Measurements from ENCODE around the gene TBPL1.

Gene TBPL1

DNA sequence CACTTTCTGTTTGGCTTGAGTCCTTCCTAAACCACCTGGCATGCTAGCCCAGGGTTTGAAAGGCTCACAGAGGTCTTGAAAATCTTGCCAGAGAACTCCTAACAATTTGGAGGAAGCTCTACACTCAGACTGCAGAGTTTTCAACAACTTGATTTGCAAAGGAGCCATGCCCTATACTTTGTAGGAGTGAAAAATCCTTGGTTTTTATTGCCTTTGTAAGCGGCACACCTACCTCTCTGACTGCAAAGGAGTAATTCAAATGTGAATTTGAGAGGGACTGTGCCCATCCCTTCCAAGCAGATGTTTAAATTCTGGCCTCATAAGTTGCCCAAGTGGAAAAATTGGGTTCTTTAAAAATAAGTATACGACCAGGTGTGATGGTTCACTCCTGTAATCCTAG is 58.0 kb downstream of the TBPL1 start:
- no peak for DNase-seq

DNA sequence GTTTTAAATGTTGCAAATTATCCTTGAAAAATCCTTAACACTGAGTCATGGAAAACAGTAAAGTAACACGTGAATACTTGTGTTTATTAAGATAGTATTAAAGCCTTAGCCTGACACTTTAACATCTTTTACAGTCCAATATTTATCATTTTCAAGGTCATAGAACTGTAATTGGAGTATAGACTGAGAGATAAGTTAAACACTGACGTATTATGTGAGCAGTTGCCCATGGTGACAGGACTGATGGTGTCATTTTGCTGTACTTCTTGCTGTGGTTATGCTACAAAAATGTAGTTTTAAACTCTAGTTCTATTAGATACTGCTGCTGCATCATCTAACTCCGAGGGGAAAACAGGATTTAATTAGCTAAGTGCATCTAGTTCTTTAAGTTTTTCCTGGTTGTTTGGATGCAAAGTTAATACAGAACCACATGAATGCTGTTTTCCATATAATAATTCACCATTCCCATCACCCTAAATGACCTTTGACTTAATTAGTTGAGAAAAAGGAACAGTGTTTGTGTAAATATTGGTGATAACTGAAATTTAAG is 61.6 kb downstream of the TBPL1 start:
- no peak for DNase-seq

DNA sequence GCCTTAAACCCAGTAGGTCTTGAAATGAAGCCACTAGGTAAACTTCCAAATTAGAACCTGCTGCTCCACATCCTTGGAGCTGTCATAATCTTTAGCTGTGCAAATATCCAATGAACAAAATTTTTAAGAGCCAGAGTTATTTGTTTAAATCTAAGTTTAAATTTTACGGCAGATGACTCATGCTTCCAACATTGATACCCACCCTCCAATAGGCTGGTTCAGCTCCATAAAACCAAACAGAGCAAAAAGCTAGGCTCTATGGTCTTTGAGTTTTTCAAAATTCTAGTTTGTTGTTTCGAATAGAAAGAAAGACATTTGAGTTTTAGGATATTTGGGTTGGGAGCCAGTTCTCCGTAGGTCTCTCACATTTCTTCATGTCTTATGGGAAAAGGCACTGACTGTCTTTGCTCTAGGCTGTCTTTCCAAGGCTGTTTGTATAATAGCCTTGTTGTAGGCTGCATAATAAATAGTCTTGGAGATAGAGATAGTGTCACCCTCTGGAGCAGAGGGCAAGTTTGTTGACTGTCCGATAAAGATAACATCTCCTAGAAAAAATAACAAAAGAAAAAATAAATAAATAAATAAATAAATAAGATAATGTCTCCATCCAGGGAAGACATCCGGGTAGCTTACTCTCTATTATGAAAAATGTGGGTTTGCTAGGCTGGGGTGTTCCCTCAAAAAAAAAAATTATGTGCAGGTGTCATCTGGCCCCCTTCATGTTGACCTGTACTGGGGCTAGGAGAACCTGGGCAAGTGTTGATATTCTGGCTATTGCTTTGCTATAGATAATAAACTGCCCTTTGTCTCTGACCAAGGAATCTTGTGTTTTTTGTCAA is 62.9 kb downstream of the TBPL1 start:
- no peak for DNase-seq

DNA sequence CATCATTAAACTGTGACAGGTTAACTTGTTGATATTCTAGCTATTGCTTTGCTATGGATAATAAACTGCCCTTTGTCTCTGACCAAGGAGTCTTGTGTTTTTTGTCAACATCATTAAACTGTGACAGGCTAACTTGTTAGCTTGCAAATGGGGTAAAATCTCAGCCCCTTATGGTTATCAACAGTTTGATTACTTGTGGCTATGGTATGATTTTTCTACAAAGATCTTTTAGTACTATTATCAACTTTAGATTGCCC is 63.5 kb downstream of the TBPL1 start:
- DNase-seq = no peak

DNA sequence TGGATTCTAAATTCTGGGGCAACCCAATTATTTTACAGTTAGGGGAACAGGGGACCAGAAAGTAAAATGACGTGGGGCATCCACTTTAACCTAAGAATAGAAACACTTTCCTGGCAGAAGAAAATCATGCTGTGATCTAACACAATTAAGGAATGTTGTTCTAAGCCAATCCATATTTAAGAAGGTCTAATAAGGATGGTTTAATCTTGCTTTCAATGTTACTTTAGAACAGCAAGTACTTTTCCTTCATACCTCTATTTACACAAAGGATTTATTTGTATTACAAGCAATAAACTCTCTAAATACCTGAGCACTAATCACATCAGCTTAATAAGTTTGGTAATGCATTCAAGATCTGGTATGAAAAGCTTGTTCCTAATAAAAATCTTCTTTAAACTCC is 67.0 kb downstream of the TBPL1 start:
- no peak for DNase-seq

GRCh38 chr6:134020543-134020942 is 67.5 kb downstream of the TBPL1 start:
- no peak for DNase-seq

- no peak for DNase-seq
These were observed 67.9 kb downstream of the TBPL1 start for GRCh38 chr6:134020968-134021367.

- no peak for DNase-seq
These were observed 68.5 kb downstream of the TBPL1 start for GRCh38 chr6:134021396-134022122.

GRCh38 chr6:134022650-134023049 is 69.6 kb downstream of the TBPL1 start:
- DNase-seq = no peak

DNA sequence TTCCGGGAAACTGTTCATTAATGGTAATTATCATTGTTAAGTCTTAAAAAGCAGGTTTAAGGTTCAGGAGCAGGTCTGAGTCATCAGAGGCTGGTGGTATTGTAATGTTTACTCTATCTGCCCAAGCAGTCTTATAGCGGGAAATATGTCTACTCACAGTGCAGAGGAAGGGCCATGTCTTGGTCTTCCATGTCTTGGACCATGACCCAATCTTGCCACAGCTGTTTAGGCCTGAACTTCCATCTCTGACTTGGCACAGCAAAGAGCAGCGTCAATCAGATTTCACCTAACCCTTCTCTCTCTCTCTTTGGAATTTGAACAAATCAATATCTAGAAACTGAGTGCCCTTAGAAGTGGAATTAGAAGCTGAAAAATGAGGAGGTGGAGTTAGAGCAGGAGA is 73.6 kb downstream of the TBPL1 start:
- DNase-seq = no peak

DNA sequence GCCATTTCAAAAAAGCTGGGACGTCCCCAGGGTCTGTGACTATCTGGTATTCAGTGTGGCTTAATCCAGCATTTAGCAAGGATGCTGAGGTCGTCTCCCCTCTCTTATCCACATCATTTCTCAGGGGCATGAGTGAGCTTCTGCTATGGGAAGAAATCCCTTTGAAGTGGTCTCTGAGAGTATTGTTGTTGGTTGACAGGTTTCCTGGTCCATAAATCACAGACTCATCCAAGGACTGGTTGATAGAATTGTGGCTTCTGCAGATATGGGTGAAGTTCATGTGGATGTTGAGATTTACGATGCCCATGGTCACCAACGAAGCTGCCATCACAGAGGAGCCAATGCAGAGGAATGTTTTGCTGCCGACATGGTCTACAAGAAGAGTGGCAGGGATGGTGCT is 75.4 kb downstream of the TBPL1 start:
- DNase-seq = no peak

- peak; percentile 29 for DNase-seq
These were observed 76.8 kb downstream of the TBPL1 start for GRCh38 chr6:134029495-134030455.

GRCh38 chr6:134031696-134032255 is 78.8 kb downstream of the TBPL1 start:
- DNase-seq = no peak

DNA sequence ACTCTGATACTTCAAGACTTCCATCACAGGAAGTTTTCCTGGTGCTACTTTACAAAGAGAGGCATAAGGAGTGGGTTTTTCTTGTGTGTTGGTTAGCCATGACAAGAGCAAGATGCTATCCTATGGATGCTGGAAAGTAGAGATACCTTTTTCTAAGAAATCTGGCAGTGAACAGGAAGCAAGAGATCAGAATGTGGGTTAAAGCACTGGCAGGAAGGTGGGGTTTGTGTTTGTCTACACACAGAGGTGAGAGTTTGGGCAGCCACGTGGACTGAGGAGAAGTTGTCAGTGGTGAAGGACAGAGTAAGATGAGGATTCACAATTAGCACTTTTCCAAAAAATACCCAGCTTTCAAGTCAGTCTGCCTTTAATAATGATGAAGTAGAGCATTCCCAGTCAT is 81.5 kb downstream of the TBPL1 start:
- no peak for DNase-seq

- DNase-seq = peak; percentile 5
These were observed 82.2 kb downstream of the TBPL1 start for GRCh38 chr6:134034961-134035822.

DNA sequence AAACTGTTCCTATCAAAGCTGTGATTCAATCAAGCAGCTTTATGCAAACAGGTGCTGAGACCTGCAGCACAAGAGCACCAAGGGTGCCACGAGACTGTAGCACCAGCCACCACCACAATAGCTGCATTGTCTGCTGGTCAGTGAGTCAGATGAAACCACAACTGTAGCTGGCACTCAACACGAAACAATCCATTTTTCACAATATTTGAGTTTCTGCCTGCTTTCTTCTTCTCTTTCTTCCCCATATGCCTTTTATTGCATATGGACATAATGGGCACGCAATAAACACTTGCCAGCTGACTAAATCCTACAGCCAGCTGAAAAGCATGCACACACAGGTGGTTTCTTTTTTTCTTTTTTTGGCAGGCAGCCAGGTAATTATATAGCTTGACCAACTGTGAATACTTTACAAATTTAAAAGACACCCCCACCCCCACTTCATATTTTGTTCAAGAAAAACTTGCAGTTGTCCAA is 82.8 kb downstream of the TBPL1 start:
- peak; percentile 74 for DNase-seq

- no peak for DNase-seq
These were observed 86.1 kb downstream of the TBPL1 start for GRCh38 chr6:134039116-134039515.

All from NCI-H1092 treated with DMSO at 0.1 percent for 48 hours (cell line).